ENCODE measurements around the gene KCTD16.

Gene KCTD16

DNA sequence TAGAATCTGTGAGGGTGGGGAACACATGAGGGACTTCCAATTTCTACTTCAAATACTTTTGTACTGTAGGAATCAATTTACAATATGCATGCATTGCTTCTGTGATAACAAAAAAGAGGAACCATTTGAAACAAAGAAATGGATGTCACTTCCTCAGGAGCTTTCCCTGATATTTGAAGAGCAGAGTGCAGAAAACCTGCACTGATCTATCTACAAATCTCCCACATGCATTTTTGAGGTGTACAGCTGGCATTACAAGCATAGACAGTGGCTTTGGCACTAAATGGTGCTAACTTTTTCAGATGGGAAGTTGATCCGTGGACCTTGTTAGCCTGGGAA lies 27.9 kb upstream of the KCTD16 start:
- H4K20me1 ChIP-seq (ENCODE audit: insufficient read depth, low read length, poor library complexity, severe bottlenecking) = no peaks in the 10 kb centered on the region
- no peaks in the 10 kb centered on the region for H3F3A ChIP-seq (ENCODE audit: low read depth)
- no peaks in the 10 kb centered on the region for H3K79me2 ChIP-seq (ENCODE audit: insufficient read depth, low read length)
- H3K4me2 ChIP-seq (ENCODE audit: low read depth, low read length, poor library complexity, severe bottlenecking) = no peak overlapping the region
- H3K9ac ChIP-seq (ENCODE audit: low read depth, low read length, poor library complexity, severe bottlenecking) = no peak overlapping the region
- no peaks in the 10 kb centered on the region for H3K9me2 ChIP-seq (replicated peaks; ENCODE audit: low read depth, low read length)
- H3K4me3 ChIP-seq (ENCODE audit: low read length, poor library complexity, severe bottlenecking) = no peak overlapping the region
- peak overlapping the region; percentile 81 for H2AFZ ChIP-seq (ENCODE audit: low read length)
- H3K27me3 ChIP-seq (ENCODE audit: insufficient read depth, low read length, poor library complexity, severe bottlenecking) = no peaks in the 10 kb centered on the region
- no peaks in the 10 kb centered on the region for H3K4me1 ChIP-seq (ENCODE audit: insufficient read depth, low read length, poor library complexity, severe bottlenecking)
- H3K9me3 ChIP-seq (ENCODE audit: insufficient read depth, low read depth, low read length) = no peaks in the 10 kb centered on the region
- no peak for TF ChIP-seq EZH2phosphoT487 (IDR thresholded peaks at IDR 0.05; ENCODE audit: borderline replicate concordance)
- TF ChIP-seq, protein P1, sequence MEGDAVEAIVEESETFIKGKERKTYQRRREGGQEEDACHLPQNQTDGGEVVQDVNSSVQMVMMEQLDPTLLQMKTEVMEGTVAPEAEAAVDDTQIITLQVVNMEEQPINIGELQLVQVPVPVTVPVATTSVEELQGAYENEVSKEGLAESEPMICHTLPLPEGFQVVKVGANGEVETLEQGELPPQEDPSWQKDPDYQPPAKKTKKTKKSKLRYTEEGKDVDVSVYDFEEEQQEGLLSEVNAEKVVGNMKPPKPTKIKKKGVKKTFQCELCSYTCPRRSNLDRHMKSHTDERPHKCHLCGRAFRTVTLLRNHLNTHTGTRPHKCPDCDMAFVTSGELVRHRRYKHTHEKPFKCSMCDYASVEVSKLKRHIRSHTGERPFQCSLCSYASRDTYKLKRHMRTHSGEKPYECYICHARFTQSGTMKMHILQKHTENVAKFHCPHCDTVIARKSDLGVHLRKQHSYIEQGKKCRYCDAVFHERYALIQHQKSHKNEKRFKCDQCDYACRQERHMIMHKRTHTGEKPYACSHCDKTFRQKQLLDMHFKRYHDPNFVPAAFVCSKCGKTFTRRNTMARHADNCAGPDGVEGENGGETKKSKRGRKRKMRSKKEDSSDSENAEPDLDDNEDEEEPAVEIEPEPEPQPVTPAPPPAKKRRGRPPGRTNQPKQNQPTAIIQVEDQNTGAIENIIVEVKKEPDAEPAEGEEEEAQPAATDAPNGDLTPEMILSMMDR (conservative IDR thresholded peaks at IDR 0.05; ENCODE audit: low read length) = no peak
- H3K36me3 ChIP-seq (ENCODE audit: insufficient read depth, low read length) = no peaks in the 10 kb centered on the region

- no peaks in the 10 kb centered on the region for H3K9me3 ChIP-seq (ENCODE audit: insufficient read depth, low read depth, low read length)
- no peak overlapping the region for H3K9ac ChIP-seq (ENCODE audit: low read depth, low read length, poor library complexity, severe bottlenecking)
- no peak overlapping the region for H2AFZ ChIP-seq (ENCODE audit: low read length)
- no peak for TF ChIP-seq EZH2phosphoT487 (IDR thresholded peaks at IDR 0.05; ENCODE audit: borderline replicate concordance)
- TF ChIP-seq, protein P1 (conservative IDR thresholded peaks at IDR 0.05; ENCODE audit: low read length) = no peak
- H4K20me1 ChIP-seq (ENCODE audit: insufficient read depth, low read length, poor library complexity, severe bottlenecking) = no peaks in the 10 kb centered on the region
- no peaks in the 10 kb centered on the region for H3K79me2 ChIP-seq (ENCODE audit: insufficient read depth, low read length)
- no peaks in the 10 kb centered on the region for H3K4me1 ChIP-seq (ENCODE audit: insufficient read depth, low read length, poor library complexity, severe bottlenecking)
- H3K4me2 ChIP-seq (ENCODE audit: low read depth, low read length, poor library complexity, severe bottlenecking) = no peak overlapping the region
- H3F3A ChIP-seq (ENCODE audit: low read depth) = no peaks in the 10 kb centered on the region
- no peak overlapping the region for H3K4me3 ChIP-seq (ENCODE audit: low read length, poor library complexity, severe bottlenecking)
- H3K27me3 ChIP-seq (ENCODE audit: insufficient read depth, low read length, poor library complexity, severe bottlenecking) = no peaks in the 10 kb centered on the region
- no peaks in the 10 kb centered on the region for H3K9me2 ChIP-seq (replicated peaks; ENCODE audit: low read depth, low read length)
- no peaks in the 10 kb centered on the region for H3K36me3 ChIP-seq (ENCODE audit: insufficient read depth, low read length)
Measured at GRCh38 chr5:144143625-144144024, 27.0 kb upstream of the KCTD16 start.

- Histone ChIP-seq H3K27me3 (ENCODE audit: insufficient read depth, low read length, poor library complexity, severe bottlenecking) (no peaks in the 10 kb centered on the region), H2AFZ (ENCODE audit: low read length) (no peak overlapping the region), H3K9me3 (ENCODE audit: insufficient read depth, low read depth, low read length) (no peaks in the 10 kb centered on the region), H4K20me1 (ENCODE audit: insufficient read depth, low read length, poor library complexity, severe bottlenecking) (no peaks in the 10 kb centered on the region), H3K36me3 (ENCODE audit: insufficient read depth, low read length) (no peaks in the 10 kb centered on the region), H3K4me3 (ENCODE audit: low read length, poor library complexity, severe bottlenecking) (no peak overlapping the region), H3K4me2 (ENCODE audit: low read depth, low read length, poor library complexity, severe bottlenecking) (no peak overlapping the region), H3K4me1 (ENCODE audit: insufficient read depth, low read length, poor library complexity, severe bottlenecking) (no peaks in the 10 kb centered on the region), H3F3A (ENCODE audit: low read depth) (no peaks in the 10 kb centered on the region), H3K9ac (ENCODE audit: low read depth, low read length, poor library complexity, severe bottlenecking) (no peak overlapping the region), H3K9me2 (replicated peaks; ENCODE audit: low read depth, low read length) (no peaks in the 10 kb centered on the region), H3K79me2 (ENCODE audit: insufficient read depth, low read length) (no peaks in the 10 kb centered on the region)
- TF ChIP-seq, protein P1 (conservative IDR thresholded peaks at IDR 0.05; ENCODE audit: low read length) = no peak
- TF ChIP-seq EZH2phosphoT487 (IDR thresholded peaks at IDR 0.05; ENCODE audit: borderline replicate concordance) = no peak
Measured at GRCh38 chr5:144144956-144145751, 25.5 kb upstream of the KCTD16 start.

All from Loucy (cell line).